Tibial nerve (tissue), 4 donors: ENCODE results near the gene C1orf174.

Experiments
- CTCF ChIP-seq, 5 experiments: fragments of 200-600 bp in 3 of 5; fragments of 450-650 bp in 2 of 5; sonication (generic) in 3 of 5; IDR thresholded peaks; one replicate each; pipeline ENCODE4 v1.5.1; 2016 to 2019; ENCODE audit warnings: antibody characterized with exemption in 5 of 5, mild to moderate bottlenecking in 3 of 5, moderate library complexity in 2 of 5
- EP300 ChIP-seq, 2 donors: sonication (generic); formaldehyde crosslinking; IDR thresholded peaks; one replicate each; pipeline ENCODE4 v1.6.1; 2017; ENCODE audit warnings: antibody characterized with exemption in 2 of 2, mild to moderate bottlenecking in 1 of 2
- POLR2A ChIP-seq, 2 donors: fragments of 450-650 bp; IDR thresholded peaks; one replicate each; pipeline ENCODE4 v1.6.1; 2017; ENCODE audit warnings: antibody characterized with exemption in 2 of 2, mild to moderate bottlenecking in 2 of 2, moderate library complexity in 2 of 2

- TF ChIP-seq CTCF (IDR thresholded peaks at IDR 0.05) (no peak), POLR2A (IDR thresholded peaks at IDR 0.05) (no peak), EP300 (IDR thresholded peaks at IDR 0.05) (no peak)
These were observed 41.7 kb downstream of the C1orf174 start for GRCh38 chr1:3858231-3858981.
